AG10803 (cell line): Measurements from ENCODE around the gene TTLL1.
A peak's percentile ranks its signal among the peaks of the same experiment; 100 is the strongest.
"Not testable (repeated sequence)": the region's sequence is repeated elsewhere in the genome, so short reads cannot be mapped to it uniquely, and the experiment has no call there.

Source experiments
- DNase-seq: peaks from one replicate; pipeline ENCODE4 v3.0.0; 2010; ENCODE audit warnings: low read depth
- H3K4me3 ChIP-seq: 2 replicates; pipeline ENCODE4 v1.5.1; 2011; ENCODE audit warnings: mild to moderate bottlenecking, low read length, control low read depth
- TF ChIP-seq, protein P1 (sequence below): conservative IDR thresholded peaks from 2 replicates; pipeline ENCODE4 v1.5.1; 2011; ENCODE audit warnings: mild to moderate bottlenecking, low read length, control low read depth, inconsistent platforms

TTLL1 gene

DNA sequence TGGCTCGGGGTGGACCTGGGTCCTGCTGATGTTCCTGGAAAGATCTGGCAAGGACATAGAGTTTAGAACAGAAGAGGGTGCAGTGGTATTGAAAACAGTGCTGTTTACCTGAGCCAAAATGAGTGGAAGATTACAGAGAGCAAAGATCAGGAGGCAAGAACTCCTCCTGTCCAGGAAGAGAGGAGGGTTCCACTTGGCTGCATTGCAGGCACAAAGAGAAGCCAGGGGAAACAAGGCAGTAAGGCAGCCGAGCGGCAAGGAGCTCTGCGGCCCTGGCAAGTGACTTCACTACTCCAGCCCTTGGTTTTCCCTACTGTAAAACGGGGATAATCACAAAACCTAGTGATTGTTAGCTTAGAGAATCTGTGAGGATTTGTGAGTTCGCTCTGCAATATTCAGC, 70.6 kb downstream of the TTLL1 start:
- no peak for DNase-seq
- TF ChIP-seq, protein P1, sequence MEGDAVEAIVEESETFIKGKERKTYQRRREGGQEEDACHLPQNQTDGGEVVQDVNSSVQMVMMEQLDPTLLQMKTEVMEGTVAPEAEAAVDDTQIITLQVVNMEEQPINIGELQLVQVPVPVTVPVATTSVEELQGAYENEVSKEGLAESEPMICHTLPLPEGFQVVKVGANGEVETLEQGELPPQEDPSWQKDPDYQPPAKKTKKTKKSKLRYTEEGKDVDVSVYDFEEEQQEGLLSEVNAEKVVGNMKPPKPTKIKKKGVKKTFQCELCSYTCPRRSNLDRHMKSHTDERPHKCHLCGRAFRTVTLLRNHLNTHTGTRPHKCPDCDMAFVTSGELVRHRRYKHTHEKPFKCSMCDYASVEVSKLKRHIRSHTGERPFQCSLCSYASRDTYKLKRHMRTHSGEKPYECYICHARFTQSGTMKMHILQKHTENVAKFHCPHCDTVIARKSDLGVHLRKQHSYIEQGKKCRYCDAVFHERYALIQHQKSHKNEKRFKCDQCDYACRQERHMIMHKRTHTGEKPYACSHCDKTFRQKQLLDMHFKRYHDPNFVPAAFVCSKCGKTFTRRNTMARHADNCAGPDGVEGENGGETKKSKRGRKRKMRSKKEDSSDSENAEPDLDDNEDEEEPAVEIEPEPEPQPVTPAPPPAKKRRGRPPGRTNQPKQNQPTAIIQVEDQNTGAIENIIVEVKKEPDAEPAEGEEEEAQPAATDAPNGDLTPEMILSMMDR: no peak
- H3K4me3 ChIP-seq: no peak overlapping the region

DNA sequence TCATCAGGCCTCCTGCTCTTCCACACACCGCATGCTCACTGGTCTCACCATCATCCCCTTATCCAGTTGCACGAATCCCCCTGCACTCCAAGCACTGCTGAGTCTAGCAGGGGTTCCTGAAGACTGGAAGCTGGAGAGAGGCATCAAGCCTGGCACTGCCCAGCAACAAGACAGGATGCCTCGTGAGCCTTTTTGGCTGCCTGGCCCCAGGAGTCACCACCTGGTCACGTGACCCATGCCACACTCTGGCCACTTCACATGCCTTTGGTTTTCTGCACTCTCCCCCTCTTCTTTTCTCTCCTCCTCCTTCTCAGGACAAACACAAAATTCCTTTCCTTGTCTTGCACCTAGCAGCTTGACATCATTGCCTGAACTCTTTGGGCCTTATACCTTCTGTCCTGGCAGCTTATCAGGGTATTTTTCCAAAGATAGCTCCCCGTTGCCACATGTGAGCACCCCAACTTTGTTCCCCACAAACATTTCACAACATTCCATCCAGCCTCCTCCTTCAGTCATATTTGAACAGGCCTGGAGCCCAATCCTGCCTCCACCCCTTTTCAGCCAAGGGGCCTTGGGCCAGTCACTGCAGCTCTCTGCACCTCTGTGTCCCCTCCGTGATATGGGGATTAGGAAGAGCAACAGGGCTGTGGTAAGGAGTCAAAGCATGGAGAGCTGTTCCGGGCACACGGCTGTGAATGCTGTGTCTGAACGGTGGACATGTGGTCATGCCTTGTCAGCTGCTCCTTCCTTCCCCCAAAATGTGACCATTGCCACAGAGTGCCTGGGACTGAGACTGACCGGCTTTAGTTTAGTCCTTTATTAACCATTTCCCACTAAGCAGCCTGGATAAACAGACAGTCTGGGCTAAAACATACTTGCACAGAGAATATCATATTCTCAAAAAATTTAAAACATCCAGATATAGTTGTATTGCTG, 71.4 kb downstream of the TTLL1 start:
- no peak for DNase-seq
- TF ChIP-seq, protein P1: no peak
- H3K4me3 ChIP-seq: no peak overlapping the region

- H3K4me3 ChIP-seq, DNase-seq: not testable (repeated sequence)
Observed at GRCh38 chr22:43016150-43016549, 73.0 kb downstream of the TTLL1 start.

DNA sequence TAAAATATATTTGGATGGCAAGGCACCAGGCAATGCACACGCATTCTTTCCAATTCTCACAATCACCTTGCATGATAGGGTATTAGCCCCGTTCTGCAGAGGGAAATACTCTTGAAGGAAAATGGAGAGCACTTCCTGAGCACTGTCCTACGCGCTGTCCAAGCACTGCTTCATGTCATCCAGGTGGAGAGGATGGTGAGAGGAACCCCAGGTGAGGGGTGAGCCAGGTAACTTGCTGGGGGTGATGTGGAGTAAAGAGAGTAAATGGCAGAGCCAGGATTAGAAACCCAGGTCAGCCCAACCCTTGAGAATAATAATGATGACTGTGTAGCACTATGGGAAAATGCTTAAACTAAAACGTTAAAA, 73.5 kb downstream of the TTLL1 start:
- no peak for DNase-seq
- TF ChIP-seq, protein P1: no peak
- peak overlapping the region; percentile 68 for H3K4me3 ChIP-seq

DNA sequence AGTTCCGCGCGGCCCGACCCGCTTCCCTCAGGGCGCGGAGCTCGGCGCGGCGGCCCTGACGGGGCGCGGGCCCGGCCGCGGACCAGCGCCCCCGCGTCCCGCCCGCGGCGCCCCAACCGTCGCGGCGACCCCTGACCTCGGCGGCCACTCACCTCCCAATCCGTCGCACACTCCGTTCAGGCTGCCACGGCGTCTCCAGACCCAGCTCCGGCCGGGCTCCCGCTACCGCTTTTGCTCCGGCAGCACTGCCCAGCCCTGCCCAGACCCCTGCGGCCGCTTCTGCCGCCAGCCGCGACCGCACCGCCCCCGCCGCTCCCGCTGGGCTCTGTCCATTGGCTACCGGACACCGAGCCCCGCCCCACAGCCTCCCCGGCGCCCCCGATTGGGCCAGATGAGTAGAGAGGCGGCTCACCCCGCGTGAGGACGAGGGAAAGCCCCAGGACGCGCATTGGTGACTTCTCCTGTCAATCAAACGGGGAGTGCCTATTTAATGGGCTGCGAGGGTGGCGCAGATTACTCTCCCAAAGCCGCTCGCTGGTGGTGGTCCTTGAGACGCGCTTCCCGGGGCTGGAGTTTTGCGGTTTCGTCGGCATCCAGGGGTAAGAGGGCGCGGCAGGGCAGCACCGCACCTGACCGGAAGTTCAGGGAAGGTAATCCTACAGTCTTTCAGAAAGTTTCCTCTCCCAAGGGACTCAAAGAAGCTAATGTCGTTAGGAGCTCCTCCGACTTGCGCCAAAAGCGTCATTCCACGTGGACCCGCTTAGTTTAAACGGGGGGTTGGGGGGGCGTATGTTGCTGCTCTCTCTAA, 74.1 kb downstream of the TTLL1 start, which contains the start of gene PACSIN2:
Gene PACSIN2, minus strand, starts transcription at position 281 of the 808 bp plus-strand sequence. CDS start 103,069 bp downstream, outside the sequence.
- TF ChIP-seq, protein P1: no peak

DNA sequence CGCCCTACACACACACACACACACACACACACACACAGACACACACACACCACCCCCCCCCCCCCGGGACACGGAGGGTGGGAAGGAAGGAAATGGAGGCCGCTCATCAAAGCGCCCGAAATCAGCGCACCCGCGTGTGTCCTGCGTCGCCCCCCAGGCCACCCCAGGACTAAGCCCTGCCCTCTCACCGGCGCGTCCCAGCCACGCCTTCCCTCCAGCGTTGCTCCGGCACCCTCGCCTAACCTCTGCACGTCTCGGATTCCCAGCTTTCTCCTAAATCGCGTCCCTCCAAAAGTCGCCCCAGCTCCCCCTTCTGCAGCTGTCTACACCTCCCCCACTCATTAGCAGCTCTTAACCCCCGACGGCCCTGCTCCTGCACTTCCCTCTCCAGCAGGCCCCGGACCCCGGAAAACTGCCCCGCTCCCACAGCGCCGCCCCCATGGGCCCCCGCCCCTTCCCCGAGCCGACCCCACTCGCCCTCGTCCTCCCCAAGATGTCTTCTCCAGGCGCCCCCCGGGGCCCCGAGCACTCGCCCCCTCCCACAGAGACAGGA, 74.8 kb downstream of the TTLL1 start:
- DNase-seq: no peak
- TF ChIP-seq, protein P1: no peak
- H3K4me3 ChIP-seq: peak overlapping the region; percentile 86

More for the DNA sequence above, 74.1 kb downstream of the TTLL1 start, which contains the start of gene PACSIN2:
- H3K4me3 ChIP-seq: peak within 1 kb of the TSS; percentile 86
- peak; percentile 98 for DNase-seq
